NB4 (cell line): ENCODE measurements around the gene DIP2C.

Experiments used
- MYC ChIP-seq: IDR thresholded peaks from 2 replicates; pipeline ENCODE4 v1.6.1; 2011; ENCODE audit warnings: low read depth, low read length
- POLR2A ChIP-seq: IDR thresholded peaks from 2 replicates; pipeline ENCODE4 v1.6.1; 2011; ENCODE audit warnings: mild to moderate bottlenecking; ENCODE audit not compliant: insufficient read length; ENCODE audit errors: extremely low read depth
- TF ChIP-seq, protein P1 (sequence below): IDR thresholded peaks from one replicate; pipeline ENCODE4 v1.5.1; 2012; ENCODE audit warnings: low read depth, low read length
- TF ChIP-seq, protein P2 (sequence below): IDR thresholded peaks from 2 replicates; pipeline ENCODE4 v1.6.1; 2011; ENCODE audit warnings: low read depth, low read length

DNA sequence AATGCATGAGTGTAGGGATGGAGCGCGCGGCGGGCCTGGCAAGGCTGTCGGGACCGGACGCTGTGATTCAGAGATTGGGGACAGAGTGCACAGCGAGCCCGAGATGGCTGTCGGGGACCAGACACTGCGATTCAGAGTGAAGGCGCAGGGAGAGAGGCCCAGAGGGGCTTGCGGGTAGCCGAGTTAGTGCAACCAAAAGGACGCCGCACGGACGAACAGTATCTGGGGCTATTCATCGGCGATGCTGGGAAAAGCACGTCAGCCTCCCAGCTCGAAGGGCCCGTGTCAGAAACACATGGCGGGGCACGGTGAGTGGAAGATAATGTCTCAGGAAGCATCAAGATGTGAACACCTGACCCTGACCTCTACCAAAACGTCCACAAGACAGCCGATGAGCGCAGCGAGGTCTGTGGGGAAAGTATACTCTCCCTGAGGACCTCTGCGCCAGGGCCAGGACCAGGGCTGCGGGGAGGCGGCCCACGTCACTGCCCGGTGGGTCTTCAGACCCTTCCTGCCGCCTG, 338.4 kb downstream of the DIP2C start:
- TF ChIP-seq POLR2A = no peak
- TF ChIP-seq MYC = no peak
- TF ChIP-seq, protein P1, sequence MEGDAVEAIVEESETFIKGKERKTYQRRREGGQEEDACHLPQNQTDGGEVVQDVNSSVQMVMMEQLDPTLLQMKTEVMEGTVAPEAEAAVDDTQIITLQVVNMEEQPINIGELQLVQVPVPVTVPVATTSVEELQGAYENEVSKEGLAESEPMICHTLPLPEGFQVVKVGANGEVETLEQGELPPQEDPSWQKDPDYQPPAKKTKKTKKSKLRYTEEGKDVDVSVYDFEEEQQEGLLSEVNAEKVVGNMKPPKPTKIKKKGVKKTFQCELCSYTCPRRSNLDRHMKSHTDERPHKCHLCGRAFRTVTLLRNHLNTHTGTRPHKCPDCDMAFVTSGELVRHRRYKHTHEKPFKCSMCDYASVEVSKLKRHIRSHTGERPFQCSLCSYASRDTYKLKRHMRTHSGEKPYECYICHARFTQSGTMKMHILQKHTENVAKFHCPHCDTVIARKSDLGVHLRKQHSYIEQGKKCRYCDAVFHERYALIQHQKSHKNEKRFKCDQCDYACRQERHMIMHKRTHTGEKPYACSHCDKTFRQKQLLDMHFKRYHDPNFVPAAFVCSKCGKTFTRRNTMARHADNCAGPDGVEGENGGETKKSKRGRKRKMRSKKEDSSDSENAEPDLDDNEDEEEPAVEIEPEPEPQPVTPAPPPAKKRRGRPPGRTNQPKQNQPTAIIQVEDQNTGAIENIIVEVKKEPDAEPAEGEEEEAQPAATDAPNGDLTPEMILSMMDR = no peak
- TF ChIP-seq, protein P2, sequence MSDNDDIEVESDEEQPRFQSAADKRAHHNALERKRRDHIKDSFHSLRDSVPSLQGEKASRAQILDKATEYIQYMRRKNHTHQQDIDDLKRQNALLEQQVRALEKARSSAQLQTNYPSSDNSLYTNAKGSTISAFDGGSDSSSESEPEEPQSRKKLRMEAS = no peak
